Breast epithelium (tissue), 3 donors: ENCODE data around the gene MYO1F.

Experiments used
- CTCF ChIP-seq, 3 donors: fragments of 450-650 bp; IDR thresholded peaks; one replicate each; pipeline ENCODE4 v1.5.1; 2016 to 2017; ENCODE audit warnings: antibody characterized with exemption in 3 of 3, mild to moderate bottlenecking in 3 of 3, moderate library complexity in 3 of 3
- POLR2A ChIP-seq: fragments of 450-650 bp; IDR thresholded peaks from one replicate; pipeline ENCODE4 v1.6.1; 2016; ENCODE audit warnings: antibody characterized with exemption, mild to moderate bottlenecking, moderate library complexity
- POLR2AphosphoS5 ChIP-seq, 3 donors: sonication (generic); formaldehyde crosslinking; IDR thresholded peaks; one replicate each; pipeline ENCODE4 v1.6.1; 2017; ENCODE audit warnings: antibody characterized with exemption in 3 of 3

DNA sequence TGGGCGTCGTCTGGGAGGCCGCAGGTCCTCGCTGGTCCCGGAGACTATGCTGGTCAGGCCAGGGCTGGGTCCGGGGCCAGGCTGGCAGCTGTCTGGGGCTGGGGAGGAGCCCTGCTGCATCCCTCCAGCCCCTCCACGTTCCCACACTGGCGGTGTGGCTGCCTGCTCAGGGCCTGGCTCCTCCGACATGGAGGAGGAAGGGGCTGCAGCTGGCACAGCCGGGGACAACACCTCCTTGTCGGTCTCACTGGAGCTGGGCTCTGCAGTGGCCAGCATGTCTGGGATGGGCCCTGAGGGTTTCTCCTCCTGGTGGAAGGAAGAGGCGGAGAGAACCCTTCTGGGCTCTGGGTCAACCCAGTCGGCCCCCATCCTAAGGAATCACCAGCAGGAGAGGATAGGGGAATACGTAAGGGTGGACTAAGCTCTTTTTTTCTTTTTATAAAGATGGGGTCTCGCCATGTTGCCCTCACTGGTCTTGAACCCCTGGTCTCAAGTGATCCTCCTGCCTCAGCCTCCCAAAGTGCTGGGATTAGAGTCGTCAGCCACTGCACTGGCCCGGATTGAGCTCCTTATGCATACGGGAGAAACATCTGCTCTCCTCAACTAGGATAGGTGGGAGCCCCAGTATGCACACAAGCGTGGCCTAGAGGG is 64.1 kb downstream of the MYO1F start:
- TF ChIP-seq CTCF (IDR thresholded peaks at IDR 0.05) (no peak), POLR2A (no peak), POLR2AphosphoS5 (IDR thresholded peaks at IDR 0.05) (no peak)
